ENCODE results near the gene ADGRF1.
"Not testable (repeated sequence)": the region's sequence is repeated elsewhere in the genome, so short reads cannot be mapped to it uniquely, and the experiment has no call there.

ADGRF1 gene

GRCh38 chr6:47062346-47062745 is 20.2 kb upstream of the ADGRF1 start:
- DNase-seq, result no peak

- DNase-seq, result no peak
Observed at GRCh38 chr6:47061309-47062300, 19.5 kb upstream of the ADGRF1 start.

DNA sequence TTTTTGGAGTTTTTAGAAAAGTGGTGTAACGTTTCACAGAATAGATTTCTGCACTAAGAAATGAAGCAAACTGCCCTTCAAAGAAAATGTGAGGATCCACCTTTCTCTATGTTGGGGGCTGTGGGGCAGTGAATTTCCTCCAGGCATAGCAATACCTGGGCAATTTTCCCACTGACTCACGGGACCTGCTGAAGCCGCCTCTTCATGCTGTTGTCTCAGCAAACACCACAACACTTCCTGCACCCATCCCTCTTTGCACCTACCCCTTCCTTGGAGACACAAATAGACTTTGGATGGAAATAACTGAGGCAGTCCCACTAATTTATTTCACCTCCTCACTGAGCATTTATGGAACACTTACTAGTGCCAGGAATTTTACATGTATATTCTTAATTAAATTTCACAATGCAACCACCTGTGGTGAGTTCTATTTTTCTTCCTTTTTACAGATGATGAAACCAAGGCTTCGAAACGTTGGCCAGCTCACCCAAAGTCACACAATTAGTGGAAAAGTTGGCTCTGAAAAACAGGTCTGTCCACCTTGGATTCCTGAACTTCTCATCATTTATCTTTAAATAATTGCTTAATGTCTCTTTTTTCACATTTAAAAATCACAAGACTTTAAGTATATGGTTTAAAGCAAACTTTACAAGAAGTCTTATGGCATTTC is 17.2 kb upstream of the ADGRF1 start:
- DNase-seq, result no peak

GRCh38 chr6:47057830-47058540 is 15.9 kb upstream of the ADGRF1 start:
- no peak for DNase-seq

DNA sequence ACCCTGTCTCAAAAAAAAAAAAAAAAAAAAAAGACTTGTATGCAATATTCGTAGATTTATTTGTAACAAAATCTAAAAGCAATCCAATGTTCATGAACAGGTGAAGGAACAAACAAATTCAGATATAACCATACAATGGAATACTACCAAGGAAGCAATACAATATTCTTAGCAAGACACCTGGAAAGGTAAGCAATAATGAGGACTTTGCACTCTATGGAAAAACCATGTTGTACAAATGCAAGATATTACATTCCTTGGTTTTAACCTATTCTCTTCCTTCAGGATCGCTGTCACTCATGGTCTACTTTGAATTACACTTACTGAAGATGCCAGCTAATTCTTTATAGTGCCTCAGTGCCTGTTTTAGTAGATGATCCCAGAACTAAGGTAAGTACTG is 14.7 kb upstream of the ADGRF1 start:
- DNase-seq, result no peak

- DNase-seq, result not testable (repeated sequence)
Observed at GRCh38 chr6:47054302-47054701, 12.2 kb upstream of the ADGRF1 start.

GRCh38 chr6:47048638-47049037 is 6.5 kb upstream of the ADGRF1 start:
- no peak for DNase-seq

DNA sequence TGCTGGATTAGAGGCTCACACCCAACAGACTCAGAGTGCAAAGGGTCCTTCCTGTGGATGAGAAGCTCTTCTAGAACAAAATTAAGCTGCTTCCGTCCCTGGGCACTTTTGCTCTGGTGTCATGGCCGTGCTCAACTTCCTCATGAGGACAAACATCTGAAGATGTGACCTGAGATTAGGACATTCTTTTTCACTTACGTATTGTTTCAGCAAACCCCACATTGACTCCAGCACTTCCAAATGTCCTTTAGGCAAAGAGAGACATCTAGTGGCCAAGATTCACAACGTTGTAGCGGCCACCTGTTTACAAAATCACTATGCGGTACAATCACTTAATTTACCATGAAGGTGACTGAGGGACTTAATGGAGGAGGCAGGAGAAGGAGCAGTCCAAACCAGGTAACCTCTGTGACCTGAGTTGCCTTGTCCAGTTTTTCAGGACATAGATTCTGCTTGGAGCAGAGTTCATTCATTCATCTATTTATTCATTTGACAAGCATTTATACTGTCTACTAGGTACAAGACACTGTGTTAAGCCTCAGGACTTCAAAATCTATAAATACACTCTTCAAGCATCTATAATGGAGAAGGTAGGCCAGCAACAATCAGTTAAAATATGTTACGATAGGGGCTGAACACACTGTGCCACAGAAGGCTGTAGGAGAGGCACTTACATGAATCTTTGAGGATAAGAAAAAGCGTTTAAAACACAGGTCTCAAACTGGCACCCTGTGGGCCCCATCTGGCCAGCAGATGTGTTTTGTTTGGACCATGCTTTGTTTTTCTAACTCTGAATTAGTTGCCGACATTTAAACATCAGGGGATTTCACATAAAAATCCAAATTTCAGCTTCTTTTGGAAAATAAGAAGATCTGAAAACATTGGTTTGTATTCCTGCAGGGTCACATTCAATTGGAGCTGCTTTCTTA is 5.6 kb upstream of the ADGRF1 start:
- DNase-seq, result peak; percentile 66

DNA sequence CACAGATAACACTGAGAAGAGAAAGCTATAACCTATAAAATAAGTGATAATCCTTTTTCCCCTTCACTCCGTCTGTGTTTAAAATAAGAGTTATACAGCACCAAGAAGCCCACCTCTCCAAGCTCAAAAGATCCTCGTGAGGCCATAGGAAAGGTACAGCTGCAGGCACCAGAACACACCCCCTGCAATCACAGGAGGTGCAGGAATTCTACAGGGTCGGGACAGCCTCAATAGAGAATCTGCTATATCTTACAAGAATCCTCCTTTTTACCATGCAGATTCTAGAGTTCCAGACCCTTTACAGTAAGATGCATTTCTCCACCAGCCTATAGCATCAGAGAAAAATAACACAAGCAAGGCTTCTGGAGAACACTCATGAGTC is 5.0 kb upstream of the ADGRF1 start:
- DNase-seq, result no peak

GRCh38 chr6:47044397-47044796 is 2.3 kb upstream of the ADGRF1 start:
- no peak for DNase-seq

DNA sequence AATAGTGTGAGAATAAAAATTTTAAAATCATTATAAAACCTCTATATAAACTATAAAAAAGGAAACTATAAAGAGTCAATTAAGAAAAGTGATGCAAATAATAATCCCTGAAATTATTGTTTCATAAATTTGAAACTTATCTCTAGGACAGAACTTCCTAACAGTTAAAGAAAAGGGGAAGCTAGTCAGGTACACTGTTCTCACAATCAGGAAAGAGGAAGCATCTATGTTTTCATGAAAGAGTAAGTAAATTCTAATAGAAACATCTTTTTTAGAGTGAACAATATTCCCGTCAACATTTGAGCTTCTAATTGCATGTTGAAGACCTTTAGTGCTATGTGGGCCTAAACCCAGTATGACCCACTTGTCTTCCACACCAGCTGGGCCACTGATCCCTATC is 1.2 kb upstream of the ADGRF1 start:
- no peak for DNase-seq

DNA sequence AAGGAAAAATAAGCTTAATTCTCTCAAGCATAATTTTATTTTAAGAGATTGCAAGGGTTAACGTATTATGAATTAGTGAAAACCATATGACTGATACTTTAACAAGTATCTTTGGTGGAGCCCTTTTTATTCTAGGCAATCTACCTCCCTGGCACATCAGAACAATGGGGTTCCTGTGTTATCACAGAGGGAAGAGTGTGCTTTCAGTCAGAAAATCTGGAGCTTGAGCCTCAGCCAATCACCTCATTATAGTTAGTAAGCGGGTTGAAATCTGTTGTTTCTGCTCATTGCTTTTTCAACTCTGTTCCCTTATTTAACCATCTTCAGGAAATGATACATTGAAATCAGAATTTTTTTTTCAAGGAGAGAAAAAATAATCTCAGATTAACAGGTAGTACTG is 391 bp downstream of the ADGRF1 start:
- DNase-seq, result no peak

- peak; percentile 53 for DNase-seq
Observed at GRCh38 chr6:47034926-47035325, 7.2 kb downstream of the ADGRF1 start.

DNA sequence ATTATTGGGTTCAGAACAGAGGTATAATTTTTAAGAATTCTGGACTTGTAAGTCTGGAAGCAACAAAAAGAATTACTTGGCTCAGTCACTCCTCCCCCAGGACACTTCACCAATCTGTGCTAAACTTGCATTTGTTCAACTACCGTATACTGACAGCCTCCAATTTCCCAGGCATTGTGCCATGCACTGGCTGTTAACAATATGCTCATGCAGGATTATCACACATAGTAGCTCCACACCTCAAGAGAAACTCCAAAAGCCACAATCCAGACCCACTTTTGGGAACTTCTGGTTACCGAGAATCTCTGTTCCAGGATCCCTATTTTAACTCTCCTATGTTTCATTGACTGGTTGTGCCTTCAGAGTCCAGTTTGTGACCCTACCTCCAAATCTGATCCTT is 7.7 kb downstream of the ADGRF1 start:
- no peak for DNase-seq

GRCh38 chr6:47032974-47033765 is 9.0 kb downstream of the ADGRF1 start:
- no peak for DNase-seq

GRCh38 chr6:47031656-47032055 is 10.5 kb downstream of the ADGRF1 start:
- no peak for DNase-seq

GRCh38 chr6:47029865-47030561 is 12.1 kb downstream of the ADGRF1 start:
- DNase-seq, result no peak

- DNase-seq, result no peak
Observed at GRCh38 chr6:47028835-47029360, 13.2 kb downstream of the ADGRF1 start.

GRCh38 chr6:47027315-47027714 is 14.8 kb downstream of the ADGRF1 start:
- DNase-seq, result no peak

- no peak for DNase-seq
Observed at GRCh38 chr6:47026679-47027078, 15.5 kb downstream of the ADGRF1 start.

Data from right kidney (tissue), 1 donor.